CD4-positive, alpha-beta T cell treated with Interleukin-6 for 4 hours (primary cell): ENCODE results near the gene MOSPD2.

ENCODE experiments used
- DNase-seq: peaks from one replicate; pipeline ENCODE4 v3.0.0-alpha.2; 2020; ENCODE audit warnings: mixed read lengths

The MOSPD2 gene

GRCh38 chrX:14916017-14916674, 42.9 kb downstream of the MOSPD2 start:
- no peak for DNase-seq

- no peak for DNase-seq
Measured at GRCh38 chrX:14919407-14919806, 46.2 kb downstream of the MOSPD2 start.

GRCh38 chrX:14920196-14920595, 47.0 kb downstream of the MOSPD2 start:
- DNase-seq: no peak

- no peak for DNase-seq
Measured at GRCh38 chrX:14922437-14922836, 49.2 kb downstream of the MOSPD2 start.

- DNase-seq: no peak
Measured at GRCh38 chrX:14923761-14924160, 50.5 kb downstream of the MOSPD2 start.

GRCh38 chrX:14926471-14926870, 53.2 kb downstream of the MOSPD2 start:
- DNase-seq: no peak

GRCh38 chrX:14927401-14927800, 54.2 kb downstream of the MOSPD2 start:
- no peak for DNase-seq

- DNase-seq: no peak
Measured at GRCh38 chrX:14930663-14931062, 57.4 kb downstream of the MOSPD2 start.

GRCh38 chrX:14932136-14932535, 58.9 kb downstream of the MOSPD2 start:
- no peak for DNase-seq

GRCh38 chrX:14934423-14934822, 61.2 kb downstream of the MOSPD2 start:
- DNase-seq: no peak

- no peak for DNase-seq
Measured at GRCh38 chrX:14936561-14936960, 63.3 kb downstream of the MOSPD2 start.

- DNase-seq: no peak
Measured at GRCh38 chrX:14939644-14940043, 66.4 kb downstream of the MOSPD2 start.

GRCh38 chrX:14941301-14941700, 68.1 kb downstream of the MOSPD2 start:
- DNase-seq: no peak

GRCh38 chrX:14942341-14942740, 69.1 kb downstream of the MOSPD2 start:
- DNase-seq: no peak

GRCh38 chrX:14943962-14944361, 70.7 kb downstream of the MOSPD2 start:
- no peak for DNase-seq

GRCh38 chrX:14946606-14947155, 73.5 kb downstream of the MOSPD2 start:
- no peak for DNase-seq

- no peak for DNase-seq
Measured at GRCh38 chrX:14948691-14949090, 75.5 kb downstream of the MOSPD2 start.

GRCh38 chrX:14956813-14957582, 83.8 kb downstream of the MOSPD2 start:
- no peak for DNase-seq

GRCh38 chrX:14963447-14964236, 90.4 kb downstream of the MOSPD2 start:
- DNase-seq: no peak

GRCh38 chrX:14964500-14964899, 91.3 kb downstream of the MOSPD2 start:
- no peak for DNase-seq
